ENCODE results near the gene SPAG9. TPM values are rescaled to one million over a fixed set of nuclear protein-coding genes. Genes with fewer than 3 reads are reported as not detected.
"Not testable (repeated sequence)": the region's sequence is repeated elsewhere in the genome, so short reads cannot be mapped to it uniquely, and the experiment has no call there.

SPAG9 gene
- total RNA-seq, 1 donor from 2014 or later: 105 TPM

DNA sequence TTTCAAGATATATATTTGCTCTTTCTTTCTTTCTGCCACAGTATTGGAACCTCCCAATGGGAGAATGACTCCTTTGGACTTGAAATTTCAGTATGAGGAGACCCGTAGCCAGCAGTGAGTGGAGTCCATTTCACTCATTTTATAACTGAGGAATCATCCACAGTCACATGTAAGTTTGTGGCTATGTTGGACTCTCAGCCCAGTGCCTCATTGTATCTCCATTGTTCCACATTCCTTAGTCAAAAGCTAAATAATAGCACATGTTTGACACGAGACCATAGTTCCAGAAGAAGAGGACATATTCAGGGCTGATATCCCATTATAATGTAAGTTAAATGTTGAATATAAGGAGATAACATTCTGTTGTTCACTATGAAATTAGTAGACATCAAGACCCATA is 12.7 kb upstream of the SPAG9 start:
- no peak for DNase-seq (ENCODE audit: low spot score)

DNA sequence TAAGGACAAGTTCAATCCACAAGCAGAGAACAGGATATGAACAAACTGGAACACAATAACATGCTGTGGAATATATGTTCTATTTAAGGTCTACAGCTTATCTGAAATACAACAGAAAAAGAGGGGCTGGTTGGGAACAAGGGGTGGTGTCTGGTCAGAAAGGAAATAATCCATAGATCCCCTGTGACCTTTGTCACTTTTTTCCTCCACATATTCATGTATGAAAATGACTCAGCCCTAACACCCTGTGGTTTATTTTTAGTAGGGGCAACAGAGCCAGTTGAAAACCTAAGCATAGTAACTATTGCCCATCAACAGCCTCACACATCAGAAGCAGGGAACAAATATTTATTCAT is 12.3 kb upstream of the SPAG9 start:
- DNase-seq (ENCODE audit: low spot score): no peak

DNA sequence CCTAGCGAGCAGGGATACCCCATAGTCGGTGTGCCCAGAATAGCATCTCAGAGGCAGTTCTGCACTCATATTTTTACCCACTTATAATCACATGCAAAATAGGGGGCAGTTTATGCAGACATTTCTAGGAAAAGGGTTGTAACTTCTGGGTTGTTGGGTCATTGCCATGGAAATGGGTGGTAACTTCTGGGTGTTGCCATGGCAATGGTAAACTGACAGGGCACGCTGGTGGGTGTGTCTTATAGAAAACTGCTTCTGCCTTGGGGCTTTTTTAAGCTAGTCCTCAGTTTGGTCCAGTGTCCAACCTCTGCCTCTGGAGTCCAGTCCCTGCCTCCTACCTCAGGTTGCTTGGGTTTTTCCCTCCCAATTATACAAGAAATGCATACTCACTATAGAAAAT is 7.4 kb upstream of the SPAG9 start:
- no peak for DNase-seq (ENCODE audit: low spot score)

DNA sequence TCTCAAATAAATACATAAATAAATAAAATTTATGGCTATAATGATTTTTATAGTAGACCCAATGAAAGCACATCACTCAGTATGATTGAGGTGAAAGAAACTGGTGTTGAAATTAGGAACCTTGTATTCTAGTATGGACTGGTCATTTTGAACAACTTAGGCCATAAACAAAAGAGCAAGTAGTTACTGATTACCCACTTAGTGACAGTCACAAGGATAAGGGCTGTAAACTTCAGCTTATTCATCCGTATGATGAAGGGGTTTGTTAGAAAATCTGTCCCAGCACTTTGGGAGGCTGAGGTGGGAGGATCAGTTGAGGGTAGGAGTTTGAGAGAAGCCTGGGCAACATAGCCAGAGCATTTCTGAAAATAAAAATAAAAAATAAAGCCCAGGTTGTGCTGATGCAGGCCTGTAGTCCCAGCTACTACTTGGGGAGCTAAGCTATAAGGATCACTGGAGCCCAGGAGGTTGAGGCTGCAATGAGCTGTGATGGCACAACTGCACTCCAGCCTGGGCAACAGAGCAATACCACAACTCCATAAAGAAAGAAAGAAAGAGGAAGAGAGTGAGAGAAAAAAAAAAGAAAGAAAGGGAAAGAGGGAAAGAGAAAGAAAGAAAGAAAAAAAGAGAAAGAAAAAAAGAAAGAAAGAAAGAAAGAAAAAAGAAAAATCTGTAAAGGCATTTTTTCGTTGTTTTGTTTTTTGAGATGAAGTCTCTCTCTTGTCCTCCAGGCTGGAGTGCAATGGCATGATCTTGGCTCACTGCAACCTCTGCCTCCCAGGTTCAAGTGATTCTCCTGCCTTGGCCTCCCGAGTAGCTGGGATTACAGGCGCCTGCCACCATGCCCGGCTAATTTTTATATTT is 4.2 kb upstream of the SPAG9 start:
- DNase-seq (ENCODE audit: low spot score): no peak

DNA sequence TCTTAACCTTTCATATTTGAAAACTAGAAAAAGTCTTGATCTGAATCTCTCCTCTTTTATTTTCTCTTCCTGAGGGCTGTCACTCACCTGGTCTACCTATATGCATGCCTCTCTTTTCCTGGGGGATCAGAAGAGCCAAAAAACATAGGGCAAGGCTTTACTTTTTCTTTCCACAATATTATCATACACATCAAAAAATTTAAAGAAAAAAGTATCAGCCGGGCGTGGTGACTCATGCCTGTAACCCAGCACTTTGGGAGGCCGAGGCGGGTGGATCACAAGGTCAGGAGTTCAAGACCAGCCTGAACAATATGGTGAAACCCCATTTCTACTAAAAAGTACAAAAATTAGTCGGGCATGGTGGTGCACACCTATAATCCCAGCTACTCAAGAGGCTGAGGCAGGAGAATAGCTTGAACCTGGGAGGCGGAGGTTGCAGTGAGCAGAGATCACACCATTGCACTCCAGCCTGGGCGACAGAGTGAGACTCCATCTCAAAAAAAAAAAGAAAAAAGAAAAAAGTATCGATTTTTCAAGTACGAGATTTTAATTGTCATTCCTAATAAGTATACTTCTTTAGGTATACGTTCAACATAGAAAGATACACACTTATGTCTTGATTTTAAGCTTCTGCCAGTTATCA is 1.9 kb upstream of the SPAG9 start:
- DNase-seq (ENCODE audit: low spot score): not testable (repeated sequence)

DNA sequence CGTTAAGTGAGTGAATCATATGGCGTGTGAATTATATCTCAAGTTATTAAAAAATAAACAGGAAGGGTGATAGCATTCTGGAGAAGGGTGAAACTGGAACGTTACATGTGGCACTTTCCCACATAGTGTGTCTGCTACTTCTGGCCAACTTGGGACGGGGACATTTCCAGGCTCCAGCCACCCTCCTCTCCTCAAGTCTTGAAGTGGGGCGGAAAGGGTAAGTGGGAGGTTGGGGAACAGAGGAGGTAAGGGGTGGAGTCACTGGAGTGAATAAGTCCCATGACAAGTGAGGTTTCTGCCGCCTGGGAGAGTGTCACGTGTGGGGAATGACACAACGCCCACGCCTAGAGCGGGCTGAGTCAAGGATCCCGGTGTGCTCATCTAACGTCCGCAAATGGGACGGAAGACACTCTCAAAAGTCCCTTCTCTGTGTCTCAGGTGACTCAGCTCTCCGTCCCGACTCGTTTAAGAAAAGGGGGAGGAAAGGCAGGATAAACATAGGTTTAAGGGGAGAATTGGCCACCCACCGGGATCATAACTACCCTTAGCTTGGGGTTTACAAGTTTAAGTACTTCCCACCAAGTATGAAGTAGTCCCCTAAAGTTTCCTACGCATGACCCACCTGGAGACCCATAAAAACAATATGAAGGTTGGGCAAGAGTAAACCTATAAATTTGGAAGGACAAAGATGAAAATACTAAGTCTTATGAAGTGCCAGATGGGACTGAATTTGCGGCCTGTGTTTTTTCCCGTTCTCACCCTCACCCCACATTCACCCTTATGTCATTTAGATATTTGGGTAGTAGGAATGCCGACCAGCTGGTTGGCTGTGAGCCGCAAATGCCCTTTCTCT is 1.2 kb upstream of the SPAG9 start:
- peak; percentile 90 for DNase-seq (ENCODE audit: low spot score)

DNA sequence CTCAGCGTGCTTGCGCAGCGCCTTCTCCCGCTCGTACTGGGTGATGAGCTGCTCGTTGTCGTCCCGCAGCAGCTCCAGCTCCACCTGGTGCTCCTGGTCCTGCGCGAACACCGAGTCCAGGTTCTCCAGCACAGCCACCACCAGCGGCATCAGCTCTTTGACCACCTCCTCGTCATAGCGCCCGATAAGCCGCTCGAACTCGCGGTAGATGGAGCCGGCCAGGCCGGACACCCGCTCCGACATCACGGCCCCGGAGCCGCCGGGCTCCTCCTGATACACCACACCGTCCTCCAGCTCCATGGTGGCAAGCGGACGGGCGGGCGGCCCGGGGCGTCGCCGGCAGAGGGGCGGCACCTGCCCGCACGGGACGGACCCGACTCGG is 320 bp downstream of the SPAG9 start:
- DNase-seq (ENCODE audit: low spot score): no peak

DNA sequence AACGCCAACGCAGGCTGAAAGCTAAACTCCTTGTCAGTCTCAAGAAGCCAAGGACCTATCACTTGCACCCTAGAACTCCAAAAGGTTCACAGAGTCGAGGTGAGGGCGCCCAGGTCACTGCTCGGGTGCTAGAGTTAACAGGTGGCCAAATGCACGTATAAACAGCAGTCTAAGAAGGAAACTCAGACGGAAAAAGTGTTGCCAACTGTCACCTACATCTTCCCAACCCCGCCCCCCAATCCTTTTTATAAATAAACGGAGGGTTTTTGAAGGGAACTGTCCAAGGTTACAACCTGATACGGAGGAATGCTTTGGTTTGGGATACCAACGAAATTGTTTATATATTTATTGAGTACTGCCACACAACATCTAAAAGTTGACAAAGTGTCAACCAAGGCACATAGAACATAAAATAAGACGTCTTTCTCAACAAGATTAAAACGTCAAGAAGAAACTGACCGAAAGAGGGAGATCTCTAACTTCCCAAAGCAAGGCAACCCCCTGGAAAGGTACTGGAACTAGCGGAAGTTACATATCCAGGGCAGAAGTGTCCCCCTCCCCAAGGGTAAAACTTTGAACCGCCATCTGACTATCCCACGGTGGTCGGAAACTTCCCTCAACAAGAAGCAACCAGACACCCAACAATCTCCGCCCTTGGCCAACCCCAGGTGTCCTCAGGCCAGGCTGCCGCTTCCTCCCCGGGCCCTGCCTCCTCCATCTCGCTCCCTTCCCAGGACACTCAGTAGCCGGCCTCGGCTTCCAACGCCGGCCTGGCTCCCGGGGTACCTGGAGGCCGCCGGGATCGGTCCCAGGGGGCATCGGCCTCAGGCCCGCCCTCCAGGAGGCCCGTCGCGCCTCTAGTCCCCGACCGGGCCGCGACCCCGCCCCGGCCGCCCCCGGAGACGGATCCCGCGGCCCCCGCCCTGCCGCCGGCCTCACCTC is 982 bp downstream of the SPAG9 start:
- peak; percentile 67 for DNase-seq (ENCODE audit: low spot score)

DNA sequence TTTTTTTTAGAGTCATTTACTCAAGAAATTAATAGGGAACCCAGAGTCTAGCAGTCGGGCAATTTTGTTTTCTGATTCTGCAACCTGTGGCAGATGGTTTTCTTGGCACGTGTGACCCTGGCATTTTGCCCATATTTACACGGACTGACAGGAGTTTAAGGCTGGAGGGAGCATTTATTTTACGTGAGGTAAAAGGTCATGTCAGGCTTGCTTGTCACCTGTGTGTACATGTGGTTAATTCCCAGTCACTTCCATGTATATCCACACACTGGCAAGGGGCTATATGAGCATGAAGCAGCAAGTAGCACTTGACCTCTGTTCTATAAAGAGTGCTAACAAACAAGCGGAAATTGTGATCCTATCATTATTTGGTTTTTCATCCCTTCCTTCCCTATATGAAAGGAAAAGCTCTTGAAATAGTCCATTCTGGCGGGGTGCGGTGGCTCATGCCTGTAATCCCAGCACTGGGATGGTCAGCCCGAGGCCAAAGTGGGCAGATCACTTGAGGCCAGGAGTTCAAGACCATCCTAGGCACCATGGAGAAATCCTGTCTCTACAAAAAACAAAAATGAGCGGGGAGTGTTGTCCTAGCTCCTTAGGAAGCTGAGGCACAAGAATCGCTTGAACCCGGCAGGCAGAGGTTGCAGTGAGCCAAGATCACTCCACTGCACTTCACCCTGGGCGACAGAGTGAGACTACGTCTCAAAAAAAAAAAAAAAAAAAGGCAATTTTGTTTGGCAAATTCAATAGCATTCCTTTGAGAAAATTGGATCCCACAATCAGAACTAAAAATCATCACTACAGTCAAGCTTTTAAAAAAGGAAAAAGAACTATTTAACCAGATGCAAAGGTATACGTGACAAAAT is 2.1 kb downstream of the SPAG9 start:
- DNase-seq (ENCODE audit: low spot score): no peak

DNA sequence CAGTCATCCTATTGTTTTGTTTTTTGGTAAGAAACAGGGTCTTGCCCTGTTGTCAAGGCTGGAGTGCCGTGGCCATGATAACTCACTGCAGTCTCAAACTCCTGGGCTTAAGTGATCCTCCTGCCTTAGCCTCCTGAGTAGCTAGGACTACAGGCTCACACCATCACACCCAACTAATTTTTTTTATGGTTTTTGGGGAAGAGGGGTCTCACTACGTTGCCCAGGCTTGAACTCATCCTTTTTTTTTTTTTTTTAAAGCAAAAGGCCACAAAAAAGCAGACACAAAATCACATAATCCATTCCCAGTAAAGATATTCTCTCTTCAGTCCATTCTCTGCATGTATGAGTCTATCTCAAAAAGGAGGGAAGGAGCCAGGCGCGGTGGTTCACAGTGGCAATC is 5.5 kb downstream of the SPAG9 start:
- no peak for DNase-seq (ENCODE audit: low spot score)

DNA sequence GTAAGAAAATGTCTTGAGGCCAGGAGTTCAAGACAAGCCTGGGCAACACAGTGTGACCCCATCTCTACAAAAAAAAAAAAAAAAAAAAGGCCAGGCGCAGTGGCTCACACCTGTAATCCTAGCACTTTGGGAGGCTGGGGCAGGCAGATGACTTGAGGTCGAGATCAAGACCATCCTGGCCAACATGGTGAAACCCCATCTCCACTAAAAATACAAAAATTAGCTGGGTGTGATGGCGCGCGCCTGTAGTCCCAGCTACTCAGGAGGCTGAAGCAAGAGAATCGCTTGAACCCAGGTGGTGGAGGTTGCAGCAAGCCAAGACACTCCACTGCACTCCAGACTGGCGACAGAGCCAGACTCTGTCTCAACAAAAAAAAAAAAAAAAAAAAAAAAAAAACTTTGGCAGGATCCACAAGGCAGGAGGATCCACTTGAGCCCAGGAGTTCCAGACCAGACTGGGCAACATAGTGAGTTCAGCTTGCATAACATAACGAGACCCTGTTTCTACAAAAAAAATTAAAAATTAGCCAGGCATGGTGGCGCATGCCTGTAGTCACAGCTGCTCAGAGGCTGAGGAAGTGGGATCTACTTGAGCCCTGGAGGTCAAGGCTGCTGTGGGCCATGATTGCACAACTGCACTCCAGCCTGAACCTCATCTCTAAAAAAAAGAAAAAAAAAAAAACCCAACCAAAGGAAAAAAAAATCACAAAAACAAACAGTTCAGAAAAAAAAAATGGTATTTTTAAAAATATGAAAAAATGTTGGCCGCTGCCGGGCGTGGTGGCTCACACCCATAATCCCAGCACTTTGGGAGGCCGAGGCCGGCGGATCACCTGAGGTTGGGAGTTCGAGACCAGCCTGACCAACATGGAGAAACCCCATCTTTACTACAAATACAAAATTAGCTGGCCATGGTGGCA is 8.1 kb downstream of the SPAG9 start:
- peak; percentile 30 for DNase-seq (ENCODE audit: low spot score)

DNA sequence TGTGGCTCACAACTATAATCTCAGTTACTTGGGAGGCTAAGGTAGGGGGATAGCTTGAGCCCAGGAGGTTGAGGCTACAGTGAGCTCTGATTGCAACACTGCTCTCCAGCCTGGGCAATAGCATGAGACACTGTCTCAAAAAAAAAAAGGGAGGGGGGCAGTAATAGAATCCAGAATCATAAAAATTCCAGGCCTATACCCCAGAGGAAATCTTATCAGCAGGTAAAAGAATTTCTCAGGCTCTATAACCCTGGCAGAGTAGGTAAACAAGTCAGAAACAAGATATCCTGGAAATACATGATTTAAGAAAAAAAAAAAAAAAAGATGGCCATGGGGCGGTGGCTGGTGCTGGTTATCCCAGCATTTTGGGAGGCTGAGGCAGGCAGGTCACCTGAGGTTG is 12.9 kb downstream of the SPAG9 start:
- DNase-seq (ENCODE audit: low spot score): no peak

DNA sequence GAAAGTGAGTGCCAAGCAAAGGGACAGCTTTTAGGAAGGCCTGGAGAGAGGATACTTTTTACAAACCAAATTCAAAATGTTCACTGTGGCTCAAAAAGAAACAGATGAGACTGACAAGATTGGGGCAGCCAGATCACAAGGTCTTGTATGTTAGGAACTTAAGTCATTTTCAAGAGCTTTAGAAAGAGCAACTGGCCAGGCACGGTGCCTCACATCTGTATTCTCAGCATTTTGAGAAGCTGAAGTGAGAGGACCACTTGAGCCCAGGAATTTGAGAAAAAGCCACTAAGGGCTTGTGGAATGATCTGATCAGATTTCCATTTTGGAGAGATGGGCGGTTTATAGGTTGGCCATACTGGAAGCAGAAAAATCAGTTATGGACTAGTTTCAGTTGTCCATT is 17.2 kb downstream of the SPAG9 start:
- DNase-seq (ENCODE audit: low spot score): no peak

DNA sequence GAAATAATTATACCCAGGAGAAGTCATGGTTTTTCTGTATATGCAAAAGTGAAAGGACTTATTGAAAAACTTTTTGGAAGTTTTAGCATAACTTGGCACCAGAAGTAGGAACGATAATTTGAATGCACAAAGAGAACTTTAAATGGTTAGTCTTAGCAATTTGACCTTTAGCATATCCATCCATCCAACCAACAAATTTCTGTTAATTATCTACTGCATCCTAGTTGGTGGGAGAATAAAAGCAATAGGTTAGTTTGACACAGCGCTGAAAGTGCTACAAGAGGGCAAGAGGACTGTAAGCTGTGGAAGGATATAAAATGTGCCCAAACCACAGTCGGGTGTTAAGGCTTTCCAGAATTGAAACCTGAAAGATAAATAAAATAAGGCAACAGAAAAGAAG is 17.6 kb downstream of the SPAG9 start:
- no peak for DNase-seq (ENCODE audit: low spot score)

DNA sequence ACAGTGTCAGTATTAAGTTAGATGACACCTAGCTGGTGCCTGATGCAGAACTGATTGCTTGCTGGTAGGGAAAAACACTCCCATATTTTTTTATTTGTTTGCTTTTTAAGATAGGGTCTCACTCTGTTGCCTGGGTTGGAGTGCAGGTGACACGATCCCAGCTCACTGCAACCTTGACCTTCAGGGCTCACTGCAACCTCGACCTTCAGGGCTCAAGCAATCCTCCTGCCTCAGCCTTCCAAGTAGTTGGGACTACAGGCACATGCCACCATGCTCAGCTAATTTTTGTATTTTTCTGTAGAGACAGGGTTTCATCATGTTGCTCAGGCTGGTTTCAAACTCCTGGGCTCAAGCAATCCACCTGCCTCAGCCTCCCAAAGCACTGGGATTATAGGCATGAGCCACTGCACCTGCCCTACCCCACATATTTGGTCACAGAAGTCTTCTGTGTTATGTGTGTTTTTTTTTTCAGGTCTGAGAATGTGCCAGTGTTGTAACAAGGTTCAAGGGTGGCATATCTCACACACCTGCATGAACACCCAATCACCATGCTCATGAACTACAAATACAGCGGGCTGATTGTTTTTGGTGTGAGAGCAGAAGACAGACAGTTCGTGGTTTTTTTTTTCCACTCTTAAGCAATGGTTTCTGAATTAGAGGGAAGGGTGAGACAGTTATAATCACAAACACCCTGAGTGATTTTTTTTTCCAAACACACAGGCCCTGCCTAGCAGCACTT is 22.8 kb downstream of the SPAG9 start:
- no peak for DNase-seq (ENCODE audit: low spot score)

DNA sequence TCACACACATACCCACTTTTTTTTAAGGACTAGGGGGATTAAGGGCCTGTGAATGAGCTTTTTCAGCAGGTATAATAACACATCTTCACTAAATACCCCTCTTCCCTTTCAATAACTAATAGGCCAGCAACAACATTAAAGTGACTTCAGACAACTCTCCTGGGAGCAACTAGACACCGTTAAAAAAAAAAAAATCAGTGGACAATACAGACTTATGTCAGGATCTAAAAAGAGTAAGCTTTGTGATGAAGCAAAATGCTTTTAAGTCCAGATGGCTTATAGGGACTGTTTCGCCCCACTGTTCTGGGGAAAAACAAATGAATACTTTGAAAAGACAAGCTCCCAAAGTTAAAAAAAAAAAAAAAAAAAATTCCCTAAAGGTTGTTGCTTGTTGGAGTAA is 29.0 kb downstream of the SPAG9 start:
- no peak for DNase-seq (ENCODE audit: low spot score)

DNA sequence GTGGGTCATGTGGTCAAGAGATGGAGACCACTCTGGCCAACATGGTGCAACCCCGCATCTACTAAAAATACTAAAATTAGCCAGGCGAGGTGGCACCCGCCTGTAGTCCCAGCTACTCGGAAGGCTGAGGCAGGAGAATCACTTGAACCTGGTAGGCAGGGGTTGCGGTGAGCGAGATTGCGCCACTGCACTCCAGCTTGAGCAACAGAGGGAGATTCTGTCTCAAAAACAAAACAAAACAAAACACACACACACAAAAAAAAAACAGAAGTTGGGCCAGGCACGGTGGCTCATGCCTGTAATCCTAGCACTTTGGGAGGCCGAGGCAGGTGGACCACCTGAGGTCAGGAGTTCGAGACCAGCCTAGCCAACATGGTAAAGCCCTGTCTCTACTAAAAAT is 31.8 kb downstream of the SPAG9 start:
- not testable (repeated sequence) for DNase-seq (ENCODE audit: low spot score)

DNA sequence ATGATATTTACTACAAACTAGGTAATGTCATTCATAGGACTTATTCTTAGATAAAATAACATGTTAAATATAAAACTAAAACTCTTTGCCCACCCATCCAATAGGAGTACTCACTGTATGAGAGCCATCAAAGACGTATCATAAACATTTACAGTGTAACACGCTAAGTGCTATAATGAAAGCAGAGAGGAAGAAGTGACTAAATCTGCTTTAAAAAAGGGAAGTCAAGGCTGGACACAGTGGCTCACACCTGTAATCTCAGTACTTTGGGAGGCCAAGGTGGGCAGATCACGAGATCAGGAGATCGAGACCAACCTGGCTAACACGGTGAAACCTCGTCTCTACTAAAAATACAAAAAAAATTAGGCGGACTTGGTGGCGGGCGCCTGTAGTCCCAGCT is 32.4 kb downstream of the SPAG9 start:
- DNase-seq (ENCODE audit: low spot score): no peak
